Measurements from ENCODE around the gene PCDHGB7. TPM values are rescaled to one million over a fixed set of nuclear protein-coding genes. Genes with fewer than 3 reads are reported as not detected.

Gene PCDHGB7
- total and polyA plus RNA-seq, 10 of the 15 experiments (the other 5 are each of a cell fraction or from before 2014, with no cell fraction given), result 0.27 to 1.3 (median 0.54) TPM; not detected in 2

DNA sequence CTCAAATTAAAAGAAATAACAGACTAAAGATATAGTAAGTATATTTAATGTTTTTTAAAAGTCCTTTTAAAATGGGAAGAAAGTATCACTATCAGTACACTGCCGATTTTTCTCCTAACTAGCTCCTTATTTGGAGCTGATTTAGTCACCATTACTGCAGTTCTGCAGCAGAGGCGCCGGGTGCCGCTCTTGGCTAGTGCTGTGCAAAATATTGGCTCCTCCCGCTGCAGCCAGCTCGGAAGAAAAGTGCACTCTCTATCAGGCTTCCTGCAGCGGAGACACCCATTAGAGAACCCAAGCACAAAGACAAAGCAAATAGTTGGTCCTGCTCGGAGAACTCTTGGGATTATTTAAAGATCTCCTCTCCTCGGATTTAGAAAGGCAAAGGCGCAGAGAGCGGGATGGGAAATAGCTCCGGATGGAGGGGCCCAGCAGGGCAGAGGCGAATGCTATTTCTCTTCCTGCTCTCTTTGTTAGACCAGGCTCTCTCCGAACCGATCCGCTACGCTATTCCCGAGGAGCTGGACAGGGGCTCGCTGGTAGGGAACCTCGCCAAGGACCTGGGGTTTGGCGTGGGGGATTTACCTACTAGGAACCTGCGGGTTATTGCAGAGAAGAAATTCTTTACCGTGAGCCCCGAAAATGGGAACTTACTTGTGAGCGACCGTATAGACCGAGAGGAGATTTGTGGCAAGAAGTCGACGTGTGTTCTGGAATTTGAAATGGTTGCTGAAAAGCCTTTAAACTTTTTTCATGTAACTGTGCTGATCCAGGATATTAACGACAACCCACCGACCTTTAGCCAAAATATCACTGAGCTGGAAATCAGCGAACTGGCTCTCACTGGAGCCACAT, 47.3 kb upstream of the PCDHGB7 start, which contains the start of gene PCDHGB3:
Gene PCDHGB3 (plus strand): TSS at position 249 of the 855 bp plus-strand sequence. CDS start 153 bp downstream, at position 402.
- no peak within 1 kb of the TSS for H3K27ac ChIP-seq (ENCODE audit: control insufficient read depth, insufficient read depth)
- no peaks in the 10 kb centered on the region for H4K20me1 ChIP-seq (ENCODE audit: control insufficient read depth, insufficient read depth)
- in situ Hi-C loops (cut with MboI), result no loop called here
- H3K4me1 ChIP-seq (ENCODE audit: control insufficient read depth, insufficient read depth, low read length), result no peaks in the 10 kb centered on the region
- DNase-seq (ENCODE audit: low read depth, low spot score), result no peak
- ChIA-PET CTCF (interaction anchor here (0.6 to 3.2 kb wide), 34 partner anchors 10 to 196 kb away, joined by 3 to 40 read pairs (median 5); partner anchors contain the start of genes PCDHGA10, PCDHGA11, PCDHGA12 and PCDHGB5), POLR2A (interaction anchor here (1.8 kb wide), 1 partner anchor 50 kb away, joined by 7 read pairs; the partner anchor contains the start of gene TAF7), RAD21 (ENCODE audit: unreplicated experiment) (interaction anchor here (0.6 to 2.4 kb wide), 15 partner anchors 12 to 220 kb away, joined by 3 to 24 read pairs (median 4); partner anchors contain the start of genes PCDHGA10, PCDHGA11, PCDHGA12 and PCDHGC3), SMC1A (ENCODE audit: uncharacterized antibody, unreplicated experiment) (interaction anchor here (0.6 to 2.6 kb wide), 20 partner anchors 33 to 628 kb away, joined by 3 to 17 read pairs (median 4); partner anchors contain the start of genes PCDHGA10, PCDHGA11, PCDHGA12 and PCDHGC3)
- H3K9me3 ChIP-seq (replicated peaks; ENCODE audit: control insufficient read depth, insufficient read depth, low read length), result peaks cover 25% of the 10 kb centered on the region; the same call in 2 of the 3 replicates
- peak; percentile 96 for ATAC-seq
- no peaks in the 10 kb centered on the region for H3K36me3 ChIP-seq (ENCODE audit: control insufficient read depth in 2 of 2, insufficient read depth in 2 of 2, low read length in 1 of 2)
- 0 out of 2 replicates have a peak within 1 kb of the TSS, but pooled peaks have one; percentile 17 for H3K4me2 ChIP-seq (ENCODE audit: control insufficient read depth, insufficient read depth)
- H3K4me3 ChIP-seq, result 0 out of 2 replicates have a peak within 1 kb of the TSS, but pooled peaks have one; percentile 18
- WGBS (ENCODE audit: insufficient coverage, insufficient replicate concordance, low lambda C conversion rate, missing lambda C conversion rate), result 13% methylated on average over 32 of the region's 32 CpGs
- H3K9ac ChIP-seq (ENCODE audit: control insufficient read depth, insufficient read depth, low read length), result no peak within 1 kb of the TSS
- intact Hi-C loops (cut with micrococcal nuclease; ENCODE audit: unreplicated experiment), result no loop called here
- no peaks in the 10 kb centered on the region for H3K79me2 ChIP-seq (ENCODE audit: control insufficient read depth, insufficient read depth, low read length)
- no TSS peak for BruUV-seq (replicated peaks)
- H3K27me3 ChIP-seq (replicated peaks in 1 of 2; ENCODE audit: control insufficient read depth in 2 of 2, insufficient read depth in 2 of 2, low read length in 1 of 2), result no peaks in the 10 kb centered on the region; a peak in 1 of 4 replicates
- peak within 1 kb of the TSS; percentile 75 for H2AFZ ChIP-seq (ENCODE audit: control insufficient read depth, low read depth, low read length)
- no peak for FAIRE-seq
- no peak for TF ChIP-seq HDAC6 (IDR thresholded peaks at IDR 0.05; ENCODE audit: unreplicated experiment)
- TF ChIP-seq NFIC (IDR thresholded peaks at IDR 0.05; ENCODE audit: low read depth, low read length), result no peak
- no peak for TF ChIP-seq ZNF217 (IDR thresholded peaks at IDR 0.05)
- no peak for TF ChIP-seq KLF5 (IDR thresholded peaks at IDR 0.05; ENCODE audit: partially characterized antibody)
- TF ChIP-seq RAD21 (IDR thresholded peaks at IDR 0.05; ENCODE audit: insufficient read depth, low read depth, low read length), result 0 out of 2 replicates have a peak, but pooled peaks have one; percentile 1
- TF ChIP-seq GABPA (IDR thresholded peaks at IDR 0.05; ENCODE audit: low read depth), result no peak
- no peak for TF ChIP-seq BRCA1 (IDR thresholded peaks at IDR 0.05; ENCODE audit: low read depth, low read length)
- TF ChIP-seq JUND (IDR thresholded peaks at IDR 0.05; ENCODE audit: low read depth, low read length), result no peak
- no peak for TF ChIP-seq BHLHE40 (IDR thresholded peaks at IDR 0.05; ENCODE audit: borderline replicate concordance in 1 of 2, low read depth in 2 of 2, low read length in 1 of 2)
- TF ChIP-seq ZSCAN29 (IDR thresholded peaks at IDR 0.05), result peak; percentile 79; the same call in 1 of the 2 replicates
- no peak for TF ChIP-seq PRDM15 (CRISPR knock-in tag; IDR thresholded peaks at IDR 0.05)
- peak; percentile 30; the same call in 1 of the 2 replicates for TF ChIP-seq SMC3 (IDR thresholded peaks at IDR 0.05; ENCODE audit: borderline replicate concordance, low read length)
- no peak for TF ChIP-seq POLR2A (IDR thresholded peaks at IDR 0.05; ENCODE audit: low read depth, low read length)
- TF ChIP-seq STAT1 (conservative IDR thresholded peaks at IDR 0.05), result no peak
- peak; percentile 38 to 72 (median 43) for TF ChIP-seq CTCF (IDR thresholded peaks at IDR 0.05 in 2 of 3, conservative IDR thresholded peaks at IDR 0.05 in 1 of 3; ENCODE audit: control insufficient read depth in 2 of 3, extremely low read depth in 1 of 3, insufficient read depth in 1 of 3, low read depth in 3 of 3, low read length in 3 of 3)
- no peak for TF ChIP-seq IRF3 (IDR thresholded peaks at IDR 0.05)
